Activated T-helper 1 cell treated with anti-CD3 and anti-CD28 coated beads, Interleukin-2, amount 50 U/mL, for 16 hours (primary cell): ENCODE results near the gene PHLPP1.
"Not testable (repeated sequence)": the region's sequence is repeated elsewhere in the genome, so short reads cannot be mapped to it uniquely, and the experiment has no call there.

Experiments used
- DNase-seq, 2 donors: peaks; one replicate each; pipeline ENCODE4 v3.0.0-alpha.2; 2020; ENCODE audit warnings: low read depth in 1 of 2, low spot score in 1 of 2

The PHLPP1 gene

GRCh38 chr18:62715436-62715758, at the start of gene PHLPP1:
PHLPP1 (plus strand) TSS chr18:62715541; CDS start chr18:62715684, 143 bp downstream.
- no peak for DNase-seq

- no peak for DNase-seq
These were observed 46.1 kb upstream of the PHLPP1 start for GRCh38 chr18:62669225-62669624.

GRCh38 chr18:62670573-62670972, 44.8 kb upstream of the PHLPP1 start:
- DNase-seq: no peak

DNA sequence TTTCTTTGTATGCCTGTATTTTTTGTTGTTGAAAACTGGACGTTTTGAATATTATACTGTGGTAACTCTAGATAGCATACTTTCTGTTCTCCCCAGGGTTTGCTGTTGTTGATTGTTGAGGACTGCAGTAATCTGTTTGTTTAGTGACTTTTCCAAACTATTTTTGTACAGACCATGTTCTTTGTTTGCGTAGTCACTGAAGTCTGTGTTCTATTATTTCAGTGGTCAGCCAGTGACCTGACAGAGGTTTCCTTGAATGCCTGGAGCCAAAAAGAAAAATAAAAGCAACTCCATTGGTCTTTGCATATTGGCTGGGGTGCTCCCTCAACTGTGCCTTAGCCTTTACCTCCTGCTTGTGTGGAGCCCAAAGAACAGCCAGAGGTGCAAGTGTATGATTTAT, 42.7 kb upstream of the PHLPP1 start:
- DNase-seq: no peak

- no peak for DNase-seq
These were observed 36.4 kb upstream of the PHLPP1 start for GRCh38 chr18:62678847-62679485.

- no peak for DNase-seq
These were observed 33.0 kb upstream of the PHLPP1 start for GRCh38 chr18:62682371-62682770.

- no peak for DNase-seq
These were observed 31.4 kb upstream of the PHLPP1 start for GRCh38 chr18:62683935-62684334.

DNA sequence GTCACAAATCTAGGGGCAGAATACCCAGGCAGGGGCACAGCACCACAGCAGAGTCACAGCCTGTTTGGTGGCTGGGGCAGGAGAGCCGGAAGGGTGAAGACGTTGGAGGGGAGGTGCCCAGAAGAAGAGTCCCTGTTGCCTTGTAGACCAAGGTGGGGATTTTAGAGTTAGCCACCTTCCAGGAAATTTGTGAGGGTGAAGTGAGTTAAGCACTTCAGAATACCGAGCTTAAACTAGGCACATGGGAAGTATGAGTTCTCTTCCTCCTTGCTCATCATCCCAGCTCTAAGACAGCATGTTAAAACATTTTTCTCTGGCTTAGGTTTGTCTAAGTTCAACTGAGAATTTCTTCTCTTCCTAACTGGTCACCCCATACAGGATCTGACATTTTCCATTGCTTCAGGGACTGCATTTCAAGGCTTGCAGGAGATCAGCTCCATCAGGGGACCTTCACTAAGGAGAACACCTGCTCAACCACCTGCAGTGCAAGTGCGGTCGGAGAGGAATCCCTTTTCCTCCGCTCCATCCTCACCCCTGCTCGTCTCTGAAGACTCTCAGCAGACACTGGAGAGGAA, 26.5 kb upstream of the PHLPP1 start:
- no peak for DNase-seq

DNA sequence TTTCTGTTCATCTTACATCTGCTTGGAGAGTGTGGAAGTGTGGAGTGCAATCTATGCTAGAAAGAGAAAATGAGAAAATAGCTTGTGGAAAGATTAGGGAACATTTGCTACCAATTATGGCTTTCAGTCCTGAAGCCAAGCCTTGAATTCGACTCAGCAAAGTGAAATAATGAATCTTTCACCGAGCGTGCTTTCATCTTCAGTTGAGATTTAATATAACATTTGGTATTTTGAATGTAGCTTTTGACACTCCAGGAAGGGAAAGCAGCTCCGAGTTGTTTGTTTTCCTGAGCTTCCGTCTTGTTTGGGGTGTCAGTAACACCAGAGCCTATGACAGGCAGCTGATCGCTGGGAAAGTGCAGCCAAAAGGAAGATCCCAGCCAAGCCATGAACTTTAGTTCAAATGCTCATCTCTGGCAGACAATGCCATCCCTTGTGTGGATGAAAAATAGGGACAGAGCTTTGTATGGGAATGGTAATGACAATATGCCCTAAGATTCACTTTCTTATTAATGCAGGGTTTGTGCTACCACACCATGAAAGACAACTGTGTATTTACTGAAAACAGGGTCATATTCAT, 25.0 kb upstream of the PHLPP1 start:
- no peak for DNase-seq

DNA sequence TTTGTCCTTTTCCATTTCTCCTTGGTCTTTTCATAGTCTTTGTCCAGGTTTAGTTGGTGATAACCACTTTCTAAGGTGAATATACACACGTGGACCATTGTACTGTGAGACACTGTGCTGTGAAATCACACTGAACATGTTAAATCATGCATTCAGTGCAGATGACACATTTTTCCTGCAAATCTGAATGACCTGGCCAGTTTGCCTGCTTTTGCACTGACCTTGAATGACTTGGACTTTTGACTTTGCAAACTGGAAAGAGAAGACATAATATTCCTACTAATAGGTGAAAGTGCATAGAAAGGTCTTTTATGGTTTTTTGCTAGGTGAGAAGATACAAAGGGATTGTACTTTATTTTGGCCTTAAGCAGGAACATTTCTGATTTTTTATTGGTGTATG, 21.7 kb upstream of the PHLPP1 start:
- DNase-seq: no peak

DNA sequence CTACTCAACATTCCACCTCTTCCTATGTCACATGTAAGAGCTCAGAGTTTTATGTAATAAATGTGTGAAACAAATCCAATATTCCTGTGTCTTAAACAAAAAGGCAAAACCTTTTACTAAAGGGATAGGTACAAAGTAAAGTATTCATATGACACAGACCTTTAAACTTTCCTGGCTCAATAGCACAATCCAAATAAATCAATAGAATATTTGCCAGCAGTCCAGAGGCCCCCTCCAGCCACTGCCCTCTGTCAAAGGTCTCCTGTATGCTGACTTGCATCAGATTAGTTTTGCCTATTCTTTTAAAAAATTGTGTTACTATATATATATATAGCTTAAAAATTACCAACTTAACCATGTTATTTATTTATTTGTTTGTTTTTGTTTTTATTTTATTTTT, 17.7 kb upstream of the PHLPP1 start:
- no peak for DNase-seq

- DNase-seq: no peak
These were observed 13.1 kb upstream of the PHLPP1 start for GRCh38 chr18:62702259-62702658.

DNA sequence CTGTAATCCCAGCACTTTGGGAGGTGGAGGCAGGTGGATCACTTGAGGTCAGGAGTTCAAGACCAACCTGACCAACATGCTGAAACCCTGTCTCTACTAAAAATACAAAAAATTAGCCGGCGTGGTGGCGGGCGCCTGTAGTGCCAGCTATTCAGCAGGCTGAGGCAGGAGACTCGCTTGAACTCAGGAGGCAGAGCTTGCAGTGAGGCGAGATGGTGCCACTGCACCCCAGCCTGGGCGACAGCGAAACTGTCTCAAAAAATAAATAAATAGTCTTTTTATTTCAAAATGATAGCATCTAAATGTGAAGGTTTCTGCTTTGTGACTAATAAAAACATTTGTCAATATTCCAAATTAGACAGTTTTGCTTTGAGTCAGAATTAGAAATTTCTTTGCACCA, 8.5 kb upstream of the PHLPP1 start:
- DNase-seq: not testable (repeated sequence)

DNA sequence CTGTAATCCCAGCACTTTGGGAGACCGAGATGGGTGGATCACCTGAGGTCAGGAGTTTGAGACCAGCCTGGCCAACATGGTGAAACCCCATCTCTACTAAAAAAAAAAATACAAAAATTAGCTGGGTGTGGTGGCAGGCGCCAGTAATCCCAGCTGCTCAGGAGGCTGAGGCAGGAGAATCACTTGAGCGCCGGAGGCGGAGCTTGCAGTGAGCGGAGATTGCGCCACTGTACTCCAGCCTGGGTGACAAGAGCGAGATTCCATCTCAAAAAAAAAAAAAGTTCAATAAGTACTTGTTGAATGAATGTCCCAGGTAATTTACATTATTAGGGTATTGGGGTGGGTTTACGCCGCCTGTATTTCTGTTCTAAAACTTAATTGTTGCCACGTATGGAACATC, 5.4 kb upstream of the PHLPP1 start:
- not testable (repeated sequence) for DNase-seq

- DNase-seq: no peak
These were observed 4.9 kb upstream of the PHLPP1 start for GRCh38 chr18:62710417-62710816.

DNA sequence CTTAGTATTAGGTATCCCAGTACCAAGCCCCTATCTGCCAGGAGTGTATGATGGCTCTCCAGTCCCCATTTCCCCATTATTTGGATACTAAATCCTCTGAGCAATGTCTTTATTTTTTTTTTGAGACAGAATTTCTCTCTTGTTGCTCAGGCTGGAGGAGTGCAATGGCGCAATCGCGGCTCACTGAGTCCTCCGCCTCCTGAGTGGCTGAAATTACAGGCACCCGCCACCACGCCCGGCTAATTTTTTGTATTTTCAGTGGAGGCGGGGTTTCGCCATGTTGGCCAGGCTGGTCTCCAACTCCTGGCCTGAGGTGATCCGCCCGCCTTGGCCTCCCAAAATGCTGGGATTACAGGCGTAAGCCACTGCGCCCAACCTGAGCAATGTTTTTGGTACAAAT, 3.6 kb upstream of the PHLPP1 start:
- DNase-seq: no peak

DNA sequence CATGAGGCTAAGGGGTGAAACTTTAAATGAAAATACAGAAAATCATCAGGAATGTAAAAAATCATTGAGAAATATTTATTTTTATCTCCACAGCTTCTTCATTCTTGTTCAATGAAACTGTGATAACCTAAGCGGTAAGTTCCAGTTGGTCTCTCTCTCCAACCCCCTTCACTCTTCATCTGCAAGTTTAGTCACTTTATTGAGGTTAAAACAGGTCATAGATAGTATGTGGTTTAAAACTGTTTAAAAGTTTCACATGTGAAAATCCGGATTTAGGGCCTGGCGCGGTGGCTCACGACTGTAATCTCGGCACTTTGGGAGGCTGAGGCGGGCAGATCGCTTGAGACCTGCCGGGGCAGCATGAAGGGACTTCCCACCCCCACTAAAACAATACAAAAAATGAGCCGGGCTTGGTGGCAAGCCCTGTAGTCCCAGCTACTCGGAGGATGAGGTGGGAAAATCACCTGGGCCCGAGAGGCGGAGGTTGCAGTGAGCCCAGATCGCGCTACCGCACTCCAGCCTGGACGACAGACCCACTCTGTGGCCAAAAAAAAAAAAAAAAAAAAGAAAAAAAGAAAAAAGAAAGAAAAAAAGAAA, 1.6 kb upstream of the PHLPP1 start:
- no peak for DNase-seq

DNA sequence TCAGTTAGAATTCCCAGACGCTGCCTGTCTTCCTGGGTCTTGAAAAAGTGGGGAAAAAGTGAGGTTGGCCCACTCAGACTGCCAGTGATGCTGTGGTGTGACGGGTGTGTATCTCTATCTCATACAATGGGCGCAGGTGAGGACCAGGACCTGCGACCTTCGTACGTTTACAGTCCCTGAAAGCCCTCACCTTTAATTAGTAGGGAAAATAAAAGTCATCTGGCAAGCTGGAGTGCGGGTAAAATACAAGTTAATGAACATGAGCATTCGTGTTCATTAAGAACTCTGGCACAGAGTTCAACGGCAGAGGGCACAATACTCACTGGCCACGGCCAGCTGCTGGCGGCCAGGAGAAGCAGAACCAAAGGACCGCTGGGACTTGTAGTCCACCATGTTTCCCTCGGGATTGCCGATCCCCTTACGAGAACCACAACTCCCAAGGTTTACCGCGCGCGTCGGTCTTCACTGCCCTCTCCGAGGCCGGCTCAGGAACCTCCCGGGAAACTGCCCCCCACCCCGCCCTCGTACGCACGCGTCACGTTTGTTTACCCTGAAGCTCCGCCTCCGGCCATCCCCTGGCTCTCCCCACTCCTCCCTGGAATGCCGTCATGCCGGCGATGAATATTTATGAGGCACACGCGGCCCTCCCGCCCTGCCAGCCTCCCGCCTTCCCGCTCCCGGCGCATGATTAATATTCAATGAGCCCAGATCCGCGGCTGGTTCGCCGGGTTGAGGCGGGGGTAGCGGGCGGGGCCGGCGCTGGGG, 488 bp upstream of the PHLPP1 start:
- DNase-seq: peak; percentile 87 to 92

- peak; percentile 24 to 25 for DNase-seq
These were observed 646 bp downstream of the PHLPP1 start for GRCh38 chr18:62715759-62716615.

- DNase-seq: peak in 1 of 2 donors; percentile 34
These were observed 1.4 kb downstream of the PHLPP1 start for GRCh38 chr18:62716619-62717168.
